Activated B cell treated with CpG ODN at 0.5 μM for 24 hours (primary cell): Measurements from ENCODE around the gene IFI6. TPM values are rescaled to one million over a fixed set of nuclear protein-coding genes. Genes with fewer than 3 reads are reported as not detected.

Source experiments
- ATAC-seq: fragments of 200-7000 bp; cut with Tn5 transposase; one replicate; pipeline ENCODE4 v1.10.0; 2021; ENCODE audit warnings: low read depth, mild to moderate bottlenecking, moderate library complexity
- CTCF ChIA-PET: fragments of 350-600 bp; sonication (Branson Sonifier 250); formaldehyde crosslinking; loops from one replicate; lab custom pipeline; 2021; ENCODE audit warnings: antibody characterized with exemption; lab: Charles Lee
- POLR2A ChIA-PET: fragments of 350-600 bp; sonication (Branson Sonifier 250); formaldehyde crosslinking; loops from one replicate; lab custom pipeline; 2021; ENCODE audit warnings: antibody characterized with exemption; lab: Charles Lee
- DNase-seq: peaks from one replicate; pipeline ENCODE4 v3.0.0; 2022
- H3K27ac Mint-ChIP-seq: one replicate; pipeline ENCODE4 v1.8.0; 2020; ENCODE audit warnings: mixed read lengths
- H3K27me3 Mint-ChIP-seq: one replicate; pipeline ENCODE4 v1.8.0; 2021; ENCODE audit warnings: mixed read lengths
- H3K36me3 Mint-ChIP-seq: one replicate; pipeline ENCODE4 v1.8.0; 2021; ENCODE audit warnings: low read depth, mixed read lengths
- H3K4me1 Mint-ChIP-seq: one replicate; pipeline ENCODE4 v1.8.0; 2021; ENCODE audit warnings: mixed read lengths
- H3K4me3 Mint-ChIP-seq: one replicate; pipeline ENCODE4 v1.8.0; 2020; ENCODE audit warnings: mild to moderate bottlenecking, mixed read lengths
- H3K9me3 Mint-ChIP-seq: one replicate; pipeline ENCODE4 v1.8.0; 2020; ENCODE audit warnings: mixed read lengths
- intact Hi-C: fragments of 100-400 bp; cut with micrococcal nuclease; formaldehyde crosslinking; loops from one replicate; pipeline ENCODE4 v1.15.1; 2024
- total RNA-seq: library from RNA; stranded (reverse); gene quantifications from 2 replicates; pipeline ENCODE4 v1.2.3, GENCODE V29; 2022
- TF ChIP-seq, protein P1 (sequence below): fragments of 200-600 bp; IDR thresholded peaks from one replicate; pipeline ENCODE4 v1.8.0; 2022; ENCODE audit warnings: antibody characterized with exemption, mild to moderate bottlenecking

IFI6 gene
- total RNA-seq, 1 donor from 2014 or later = 11.4 TPM

DNA sequence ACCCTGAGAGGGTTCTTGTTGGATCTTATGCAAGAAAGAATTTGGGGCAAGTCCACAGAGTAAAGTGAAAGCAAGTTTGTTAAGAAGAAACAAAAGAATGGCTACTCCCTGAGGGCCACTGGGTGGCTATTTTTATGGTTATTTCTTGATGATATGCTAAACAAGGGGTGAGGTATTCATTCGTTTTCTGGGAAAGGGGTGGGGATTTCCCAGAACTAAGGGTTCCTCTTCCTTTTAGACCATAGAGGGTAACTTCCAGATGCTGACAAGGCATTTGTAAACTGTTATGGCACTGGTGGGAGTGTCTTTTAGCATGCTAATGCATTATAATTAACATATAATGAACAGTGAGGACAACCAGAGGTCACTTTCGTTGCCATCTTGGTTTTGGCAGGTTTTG lies 18.2 kb upstream of the IFI6 start:
- no peaks in the 10 kb centered on the region for H3K9me3 Mint-ChIP-seq
- no peak overlapping the region for H3K4me3 Mint-ChIP-seq
- peaks cover 7% of the 10 kb centered on the region for H3K4me1 Mint-ChIP-seq
- intact Hi-C loops = no loop called here
- TF ChIP-seq, protein P1, sequence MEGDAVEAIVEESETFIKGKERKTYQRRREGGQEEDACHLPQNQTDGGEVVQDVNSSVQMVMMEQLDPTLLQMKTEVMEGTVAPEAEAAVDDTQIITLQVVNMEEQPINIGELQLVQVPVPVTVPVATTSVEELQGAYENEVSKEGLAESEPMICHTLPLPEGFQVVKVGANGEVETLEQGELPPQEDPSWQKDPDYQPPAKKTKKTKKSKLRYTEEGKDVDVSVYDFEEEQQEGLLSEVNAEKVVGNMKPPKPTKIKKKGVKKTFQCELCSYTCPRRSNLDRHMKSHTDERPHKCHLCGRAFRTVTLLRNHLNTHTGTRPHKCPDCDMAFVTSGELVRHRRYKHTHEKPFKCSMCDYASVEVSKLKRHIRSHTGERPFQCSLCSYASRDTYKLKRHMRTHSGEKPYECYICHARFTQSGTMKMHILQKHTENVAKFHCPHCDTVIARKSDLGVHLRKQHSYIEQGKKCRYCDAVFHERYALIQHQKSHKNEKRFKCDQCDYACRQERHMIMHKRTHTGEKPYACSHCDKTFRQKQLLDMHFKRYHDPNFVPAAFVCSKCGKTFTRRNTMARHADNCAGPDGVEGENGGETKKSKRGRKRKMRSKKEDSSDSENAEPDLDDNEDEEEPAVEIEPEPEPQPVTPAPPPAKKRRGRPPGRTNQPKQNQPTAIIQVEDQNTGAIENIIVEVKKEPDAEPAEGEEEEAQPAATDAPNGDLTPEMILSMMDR = no peak
- ChIA-PET POLR2A (no interaction called here), CTCF (no interaction called here)
- peaks cover 5% of the 10 kb centered on the region for H3K27me3 Mint-ChIP-seq
- no peak for ATAC-seq
- no peak overlapping the region for H3K27ac Mint-ChIP-seq
- H3K36me3 Mint-ChIP-seq = no peaks in the 10 kb centered on the region
- no peak for DNase-seq

DNA sequence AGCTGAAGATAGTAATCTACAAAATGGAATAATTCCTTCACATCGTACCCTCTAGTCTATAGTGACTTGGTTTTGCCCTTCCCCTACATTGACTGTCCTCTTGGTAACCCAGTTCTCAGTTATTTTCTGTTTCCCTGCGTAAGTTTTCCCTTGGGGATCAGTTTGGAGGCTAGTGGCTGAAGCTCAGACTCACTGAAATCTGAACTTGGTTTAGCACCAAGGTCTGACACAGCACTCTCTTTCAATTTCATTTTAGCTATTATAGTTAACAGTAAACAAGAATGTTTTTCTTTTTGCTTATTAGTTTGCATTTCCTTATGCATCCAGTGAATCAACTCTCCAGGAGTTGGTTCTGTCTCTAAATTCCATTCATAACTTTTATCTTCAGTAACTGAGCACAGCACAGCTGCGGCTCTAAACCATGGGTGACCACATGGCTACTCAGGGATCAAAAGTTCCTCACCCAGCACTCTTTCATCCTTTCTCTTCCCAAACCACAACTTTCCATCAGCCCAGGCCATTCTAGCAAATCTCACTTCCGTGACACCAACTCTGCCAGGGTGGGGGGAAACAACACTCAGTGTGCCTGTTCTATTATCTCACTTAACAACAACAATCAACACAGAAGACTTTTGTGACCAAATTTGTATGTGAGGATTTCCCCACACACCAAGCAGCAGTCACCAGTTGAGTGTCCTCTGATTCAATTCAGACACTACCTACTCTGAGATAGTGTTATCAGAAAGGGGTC lies 17.6 kb upstream of the IFI6 start:
- Mint-ChIP-seq H3K36me3 (no peaks in the 10 kb centered on the region), H3K9me3 (no peaks in the 10 kb centered on the region), H3K27me3 (peaks cover 5% of the 10 kb centered on the region), H3K4me1 (peaks cover 7% of the 10 kb centered on the region), H3K27ac (no peak overlapping the region), H3K4me3 (no peak overlapping the region)
- CTCF ChIA-PET = interaction anchor here (1.0 to 1.5 kb wide), 2 partner anchors 20 to 133 kb away, joined by 3 read pairs; no protein-coding TSS in a partner anchor
- ATAC-seq (no peak), DNase-seq (no peak)
- POLR2A ChIA-PET = interaction anchor here (0.7 kb wide), 1 partner anchor 81 kb away, joined by 3 read pairs; no protein-coding TSS in a partner anchor
- TF ChIP-seq, protein P1 = no peak
- intact Hi-C loops = no loop called here

DNA sequence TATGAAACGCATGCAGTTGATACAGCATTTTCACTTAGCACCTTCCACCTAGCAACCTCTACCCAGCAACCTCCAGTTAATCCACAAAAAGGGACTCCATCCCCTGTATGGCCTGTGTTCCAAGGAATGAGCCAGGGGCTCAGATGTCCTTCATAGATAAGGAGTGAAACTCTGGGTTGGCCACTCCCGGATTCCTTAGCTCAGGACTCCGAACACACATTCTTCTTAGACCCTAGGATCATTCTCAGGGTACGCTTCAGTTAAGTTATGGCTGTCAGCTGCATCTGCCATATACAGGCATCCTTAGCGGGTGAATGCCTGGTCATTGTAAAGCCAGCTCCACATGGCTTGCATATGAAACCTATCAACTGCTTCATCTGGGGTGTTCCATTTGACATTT lies 15.9 kb upstream of the IFI6 start:
- no peak overlapping the region for H3K4me3 Mint-ChIP-seq
- intact Hi-C loops = no loop called here
- DNase-seq (no peak), ATAC-seq (no peak)
- H3K27ac Mint-ChIP-seq = no peak overlapping the region
- ChIA-PET CTCF (interaction anchor here (1.3 to 1.5 kb wide), 2 partner anchors 18 to 131 kb away, joined by 3 read pairs; no protein-coding TSS in a partner anchor), POLR2A (interaction anchor here (0.5 kb wide), 1 partner anchor 1109 kb away, joined by 6 read pairs; no protein-coding TSS in a partner anchor)
- TF ChIP-seq, protein P1 = no peak
- no peaks in the 10 kb centered on the region for H3K36me3 Mint-ChIP-seq
- H3K9me3 Mint-ChIP-seq = no peaks in the 10 kb centered on the region
- H3K27me3 Mint-ChIP-seq = peaks cover 1% of the 10 kb centered on the region
- H3K4me1 Mint-ChIP-seq = peaks cover 7% of the 10 kb centered on the region

DNA sequence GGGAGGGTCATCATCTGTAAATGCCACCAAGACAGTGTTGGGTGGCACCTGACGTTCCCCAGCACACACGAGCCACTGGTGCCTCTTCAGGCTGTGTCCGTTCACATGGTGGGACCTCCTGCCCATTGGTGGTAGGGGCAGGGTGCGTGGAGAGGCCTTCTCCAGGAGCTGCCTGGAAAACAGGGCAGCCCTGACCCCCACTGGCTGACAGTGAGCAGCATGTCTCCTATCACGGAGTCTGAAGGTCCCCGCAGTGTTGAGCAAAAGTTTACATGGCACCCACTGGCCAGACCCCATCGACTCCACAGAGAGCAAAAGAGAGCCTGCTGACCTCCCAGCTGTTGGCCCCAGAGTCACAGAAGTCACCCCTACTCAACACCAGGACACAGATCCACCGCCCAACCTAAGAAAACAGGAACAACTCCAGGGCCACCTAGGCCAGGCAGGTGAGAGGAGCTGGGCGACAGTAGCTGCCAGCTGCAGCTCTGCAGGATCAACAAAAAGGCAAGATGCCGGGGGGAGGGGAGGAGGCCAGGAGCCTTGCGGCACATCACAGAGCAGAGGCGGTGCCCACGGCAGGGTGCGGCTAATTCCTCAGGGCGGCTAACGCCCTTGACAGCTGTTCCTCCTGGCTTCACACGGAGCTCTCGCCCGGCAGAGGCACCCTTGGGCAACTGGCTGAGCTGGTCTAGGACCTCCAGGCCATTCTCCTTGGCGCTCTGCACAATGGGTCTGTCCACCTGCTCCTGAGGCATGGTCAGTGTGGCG lies 14.4 kb upstream of the IFI6 start:
- Mint-ChIP-seq H3K36me3 (peaks cover 6% of the 10 kb centered on the region), H3K9me3 (peaks cover 7% of the 10 kb centered on the region), H3K4me1 (peaks cover 7% of the 10 kb centered on the region), H3K27ac (no peak overlapping the region), H3K27me3 (peaks cover 1% of the 10 kb centered on the region), H3K4me3 (no peak overlapping the region)
- intact Hi-C loops = no loop called here
- CTCF ChIA-PET = interaction anchor here (1.3 kb wide), 1 partner anchor 17 kb away, joined by 3 read pairs; no protein-coding TSS in a partner anchor
- ATAC-seq (no peak), DNase-seq (no peak)
- TF ChIP-seq, protein P1 = no peak
- POLR2A ChIA-PET = interaction anchor here (0.5 kb wide), 1 partner anchor 41 kb away, joined by 6 read pairs; no protein-coding TSS in a partner anchor

DNA sequence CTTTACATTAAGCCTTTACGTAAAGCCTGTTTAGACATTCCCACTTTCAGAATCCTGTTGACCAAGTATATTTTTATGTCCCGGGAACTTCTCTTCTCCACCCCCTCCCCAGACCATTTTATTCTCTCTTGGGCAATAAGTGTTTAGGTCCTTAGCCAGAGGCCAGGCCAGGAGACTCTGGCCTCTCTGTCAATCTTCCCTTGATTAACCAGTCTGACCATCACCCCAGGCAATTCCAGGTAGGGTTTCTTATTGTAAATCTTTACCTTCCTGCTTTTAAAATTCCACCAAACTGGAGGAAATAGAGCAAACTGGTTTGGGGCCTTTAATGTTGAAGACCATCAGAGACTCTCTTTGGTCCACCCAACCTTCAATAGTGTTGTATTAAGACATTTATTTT lies 12.2 kb upstream of the IFI6 start:
- H3K36me3 Mint-ChIP-seq = peaks cover 7% of the 10 kb centered on the region
- ChIA-PET POLR2A (no interaction called here), CTCF (no interaction called here)
- no peak overlapping the region for H3K27ac Mint-ChIP-seq
- ATAC-seq (no peak), DNase-seq (no peak)
- H3K4me3 Mint-ChIP-seq = no peak overlapping the region
- intact Hi-C loops = no loop called here
- TF ChIP-seq, protein P1 = no peak
- H3K9me3 Mint-ChIP-seq = peaks cover 11% of the 10 kb centered on the region
- H3K4me1 Mint-ChIP-seq = no peaks in the 10 kb centered on the region
- H3K27me3 Mint-ChIP-seq = peaks cover 1% of the 10 kb centered on the region
